GM19455 (cell line): Measurements from ENCODE around the gene PIAS2.
"Not testable (repeated sequence)": the region's sequence is repeated elsewhere in the genome, so short reads cannot be mapped to it uniquely, and the experiment has no call there.

Source experiments
- ATAC-seq: cut with Tn5 transposase; IDR thresholded peaks from one replicate; pipeline ENCODE4 v1.9.1; 2021; ENCODE audit not compliant: unreplicated experiment

PIAS2 gene

GRCh38 chr18:46917108-46917802 is at the start of gene PIAS2, which contains the start of gene KATNAL2:
PIAS2 (minus strand) TSS chr18:46917507; CDS start chr18:46917345, 162 bp downstream.
KATNAL2 (plus strand) TSS chr18:46917602; CDS start chr18:46946873, 29,271 bp downstream.
- peak; percentile 82 for ATAC-seq

GRCh38 chr18:46966266-46966665 is 49.0 kb upstream of the PIAS2 start:
- not testable (repeated sequence) for ATAC-seq

- not testable (repeated sequence) for ATAC-seq
Observed at GRCh38 chr18:46964579-46965293, 47.4 kb upstream of the PIAS2 start.

GRCh38 chr18:46963656-46964578 is 46.6 kb upstream of the PIAS2 start:
- ATAC-seq: not testable (repeated sequence)

- no peak for ATAC-seq
Observed at GRCh38 chr18:46958209-46958608, 40.9 kb upstream of the PIAS2 start.

- ATAC-seq: no peak
Observed at GRCh38 chr18:46953195-46953594, 35.9 kb upstream of the PIAS2 start.

- ATAC-seq: no peak
Observed at GRCh38 chr18:46950064-46950656, 32.9 kb upstream of the PIAS2 start.

- peak; percentile 93 for ATAC-seq
Observed at GRCh38 chr18:46946656-46947282, 29.5 kb upstream of the PIAS2 start.

- no peak for ATAC-seq
Observed at GRCh38 chr18:46942646-46943045, 25.3 kb upstream of the PIAS2 start.

- ATAC-seq: no peak
Observed at GRCh38 chr18:46939998-46940571, 22.8 kb upstream of the PIAS2 start.

GRCh38 chr18:46939337-46939963 is 22.1 kb upstream of the PIAS2 start:
- no peak for ATAC-seq

- ATAC-seq: no peak
Observed at GRCh38 chr18:46920653-46921052, 3.3 kb upstream of the PIAS2 start.

- no peak for ATAC-seq
Observed at GRCh38 chr18:46920067-46920466, 2.8 kb upstream of the PIAS2 start.

GRCh38 chr18:46917803-46918600 is 695 bp upstream of the PIAS2 start:
- ATAC-seq: no peak

- ATAC-seq: peak; percentile 33
Observed at GRCh38 chr18:46916551-46917107, 678 bp downstream of the PIAS2 start.

GRCh38 chr18:46915800-46916550 is 1.3 kb downstream of the PIAS2 start:
- no peak for ATAC-seq

- no peak for ATAC-seq
Observed at GRCh38 chr18:46910856-46911255, 6.5 kb downstream of the PIAS2 start.

- no peak for ATAC-seq
Observed at GRCh38 chr18:46909497-46909896, 7.8 kb downstream of the PIAS2 start.
